GM12878 (cell line): Measurements from ENCODE around the gene CACFD1. TPM values are rescaled to one million over a fixed set of nuclear protein-coding genes. Genes with fewer than 3 reads are reported as not detected.

Experiments
- ATAC-seq: fragments of 200-7000 bp; cut with Tn5 transposase; 3 replicates; pipeline ENCODE4 v1.9.1; 2020; ENCODE audit warnings: mild to moderate bottlenecking, moderate library complexity
- BruUV-seq: library from RNA; stranded (reverse); fragments of 400-500 nt; replicated peaks from 2 replicates; lab custom pipeline; 2021; lab: Mats Ljungman, UMichigan
- CTCF ChIA-PET: fragments of 300-600 bp; sonication (Branson Sonifier 250); formaldehyde crosslinking; extraction: SDS; loops from one replicate; lab custom pipeline; 2021; ENCODE audit warnings: inconsistent platforms; lab: Yijun Ruan, JAX
- POLR2A ChIA-PET: fragments of 350-600 bp; formaldehyde crosslinking; extraction: SDS; loops from one replicate; lab custom pipeline; 2021; ENCODE audit warnings: inconsistent platforms; lab: Charles Lee
- RAD21 ChIA-PET: fragments of 300-600 bp; sonication (Branson Sonifier 250); formaldehyde crosslinking; loops from one replicate; lab custom pipeline; 2023; ENCODE audit warnings: antibody characterized with exemption; ENCODE audit not compliant: unreplicated experiment; lab: Charles Lee
- SMC1A ChIA-PET: fragments of 300-600 bp; sonication (Branson Sonifier 250); formaldehyde crosslinking; loops from one replicate; lab custom pipeline; 2023; ENCODE audit not compliant: unreplicated experiment, uncharacterized antibody; lab: Charles Lee
- DNase-seq: peaks from one replicate; pipeline ENCODE4 v3.0.0-alpha.2; 2011; ENCODE audit warnings: low read depth, low spot score
- FAIRE-seq: peaks from 3 replicates; lab custom pipeline; 2011; peaks lifted over from hg19 to GRCh38; lab: Jason Lieb, UNC
- H2AFZ ChIP-seq: 2 replicates; pipeline ENCODE4 v1.6.0; 2011; ENCODE audit warnings: low read depth, low read length, control low read depth; ENCODE audit not compliant: control insufficient read depth
- H3K27ac ChIP-seq: 2 replicates; pipeline ENCODE4 v1.5.1; 2011; ENCODE audit warnings: control low read depth; ENCODE audit not compliant: control insufficient read depth, insufficient read depth
- H3K27me3 ChIP-seq, 2 experiments: replicated peaks in 1 of 2; 2 replicates each; pipeline versions ENCODE4 v1.6.0 to v1.6.1; 2011; ENCODE audit warnings: low read length in 1 of 2; ENCODE audit not compliant: control insufficient read depth in 2 of 2, insufficient read depth in 2 of 2
- H3K36me3 ChIP-seq, 2 experiments: 2 replicates each; pipeline ENCODE4 v1.5.1; 2011; ENCODE audit warnings: low read length in 1 of 2; ENCODE audit not compliant: control insufficient read depth in 2 of 2, insufficient read depth in 2 of 2
- H3K4me1 ChIP-seq: 2 replicates; pipeline ENCODE4 v1.6.1; 2011; ENCODE audit warnings: mild to moderate bottlenecking, low read length, moderate library complexity, mixed read lengths; ENCODE audit not compliant: control insufficient read depth, insufficient read depth
- H3K4me2 ChIP-seq: 2 replicates; pipeline ENCODE4 v1.6.0; 2011; ENCODE audit warnings: control low read depth; ENCODE audit not compliant: control insufficient read depth, insufficient read depth
- H3K4me3 ChIP-seq: fragments of 200-600 bp; sonication (generic); 2 replicates; pipeline ENCODE4 v1.5.1; 2016
- H3K79me2 ChIP-seq: 2 replicates; pipeline ENCODE4 v1.6.0; 2011; ENCODE audit warnings: low read length; ENCODE audit not compliant: control insufficient read depth, insufficient read depth
- H3K9ac ChIP-seq: 2 replicates; pipeline ENCODE4 v1.8.0; 2011; ENCODE audit warnings: low read length, control low read depth, mixed read lengths; ENCODE audit not compliant: control insufficient read depth, insufficient read depth
- H3K9me3 ChIP-seq: replicated peaks from 3 replicates; pipeline ENCODE4 v1.5.1; 2011; ENCODE audit warnings: mild to moderate bottlenecking, low read length; ENCODE audit not compliant: control insufficient read depth, insufficient read depth
- H4K20me1 ChIP-seq: 2 replicates; pipeline ENCODE4 v1.6.0; 2011; ENCODE audit not compliant: control insufficient read depth, insufficient read depth
- CUX1 ChIP-seq: IDR thresholded peaks from 2 replicates; pipeline ENCODE4 v1.6.1; 2012; ENCODE audit warnings: improper control_type of control experiment, low read depth, low read length; ENCODE audit not compliant: insufficient replicate concordance
- FOS ChIP-seq: IDR thresholded peaks from 3 replicates; pipeline ENCODE4 v1.6.1; 2011; ENCODE audit warnings: borderline replicate concordance; ENCODE audit not compliant: insufficient read length; ENCODE audit errors: extremely low read depth
- JUNB ChIP-seq: IDR thresholded peaks from 2 replicates; pipeline ENCODE4 v1.6.1; 2016; ENCODE audit warnings: antibody characterized with exemption, mild to moderate bottlenecking
- MEF2A ChIP-seq: IDR thresholded peaks from 2 replicates; pipeline ENCODE4 v1.6.1; 2011; ENCODE audit warnings: low read depth, mild to moderate bottlenecking, low read length, moderate library complexity; ENCODE audit not compliant: insufficient read depth
- SIX5 ChIP-seq: IDR thresholded peaks from 2 replicates; pipeline ENCODE4 v1.6.1; 2011; ENCODE audit warnings: mild to moderate bottlenecking, low read depth, low read length, moderate library complexity; ENCODE audit not compliant: severe bottlenecking
- WGBS: methylation state at CpG from one replicate; pipeline ENCODE4 v1.1.6; 2016; ENCODE audit warnings: low lambda C conversion rate; ENCODE audit not compliant: insufficient replicate concordance, insufficient coverage; ENCODE audit errors: missing lambda C conversion rate; 5-methylcytosine and 5-hydroxymethylcytosine counted together
- in situ Hi-C: fragments of 300-500 bp; cut with MboI; formaldehyde crosslinking; loops from 9 replicates; pipeline ENCODE4 v1.14.3; 2018; ENCODE audit warnings: mixed read lengths
- intact Hi-C: fragments of 100-400 bp; cut with micrococcal nuclease; formaldehyde crosslinking; loops from one replicate; pipeline ENCODE4 v1.14.2; 2022; ENCODE audit not compliant: unreplicated experiment
- polyA plus RNA-seq, 11 experiments: library from polyadenylated mRNA; depleted of rRNA in 4 of 11; unstranded in 6 of 11; stranded (reverse) in 5 of 11; fragments of >200 nt; fragmentation: Nextera tagmentation in 4 of 11; fragmentation: Illumina TruSeq in 1 of 11; extraction: Ambion mirVana in 4 of 11; extraction: Trizol in 1 of 11; gene quantifications; 1 replicate in 1 of 11; 2 replicates in 10 of 11; pipeline versions ENCODE4 v1.2.1 to v1.2.3, GENCODE V29; 2011 to 2016; ENCODE audit warnings: inconsistent platforms in 2 of 11, missing spikeins in 2 of 11, low read depth in 1 of 11
- total RNA-seq, 4 experiments: library from RNA; depleted of rRNA in 3 of 4; stranded (reverse); fragments of >200 nt in 3 of 4; fragmentation: Illumina TruSeq in 1 of 4; extraction: Trizol in 1 of 4; gene quantifications; 2 replicates each; pipeline versions ENCODE4 v1.2.1 to v1.2.3, GENCODE V29; 2013 to 2021
- TF ChIP-seq, protein P1 (sequence below): fragments of 450-650 bp; IDR thresholded peaks from 2 replicates; pipeline ENCODE4 v1.6.1; 2017; ENCODE audit warnings: mild to moderate bottlenecking, moderate library complexity

The CACFD1 gene
- total and polyA plus RNA-seq, 10 of the 15 experiments (the other 5 are each of a cell fraction or from before 2014, with no cell fraction given), result 0.09 to 5.8 (median 1.4) TPM; not detected in 1

DNA sequence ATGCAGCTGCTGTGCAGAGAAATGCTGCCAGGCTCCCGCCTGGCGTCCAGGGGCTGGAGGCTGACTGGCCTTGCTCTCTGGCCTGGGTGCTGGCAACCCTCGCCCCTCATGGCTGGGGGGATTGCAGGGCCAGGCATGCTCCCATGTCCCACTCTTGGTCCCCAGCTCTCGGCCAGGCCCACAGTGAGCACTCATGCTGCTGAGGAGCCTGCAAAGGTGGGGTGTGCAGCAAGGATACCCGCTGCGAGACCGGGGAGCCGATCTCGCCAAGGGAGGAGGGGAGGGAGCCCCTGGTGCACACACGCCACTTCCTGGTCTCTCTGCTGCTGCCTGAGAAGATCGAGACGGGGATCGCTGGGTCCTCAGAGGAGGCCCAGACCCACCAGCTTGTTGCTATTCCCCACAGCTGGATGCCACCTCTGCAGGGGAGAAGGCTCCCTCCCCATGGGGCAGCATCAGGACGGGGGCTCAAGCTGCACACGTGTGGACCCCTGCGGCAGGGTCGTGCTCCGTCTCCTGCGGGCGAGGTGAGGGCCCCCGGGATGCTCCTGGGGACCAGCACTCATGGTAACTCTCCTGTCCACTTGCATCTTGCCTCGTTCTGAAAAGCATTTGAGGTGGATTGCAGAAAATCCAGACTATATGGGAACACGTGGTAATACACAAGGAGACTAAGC is 14.3 kb upstream of the CACFD1 start:
- no peak overlapping the region for H3K4me3 ChIP-seq
- no peak for ATAC-seq
- H3K4me1 ChIP-seq, result peaks cover 4% of the 10 kb centered on the region; the same call in 1 of the 2 replicates
- H4K20me1 ChIP-seq, result no peaks in the 10 kb centered on the region
- 43% methylated on average over 23 of the region's 23 CpGs for WGBS
- no peak for FAIRE-seq
- intact Hi-C loops (no loop called here), in situ Hi-C loops (no loop called here)
- CTCF ChIA-PET, result interaction anchor here (0.5 kb wide), 1 partner anchor 444 kb away, joined by 3 read pairs; no protein-coding TSS in a partner anchor
- H3K9ac ChIP-seq, result no peak overlapping the region
- RAD21 ChIA-PET, result no interaction called here
- H2AFZ ChIP-seq, result no peak overlapping the region
- H3K9me3 ChIP-seq, result no peaks in the 10 kb centered on the region
- SMC1A ChIA-PET, result no interaction called here
- BruUV-seq, result no TSS peak
- no peak for TF ChIP-seq JUNB
- DNase-seq, result no peak
- H3K27me3 ChIP-seq, result peaks cover 0 to 2% of the 10 kb centered on the region in 2 experiments; a peak in 3 of 4 replicates
- no peak overlapping the region for H3K27ac ChIP-seq
- no peaks in the 10 kb centered on the region for H3K79me2 ChIP-seq
- POLR2A ChIA-PET, result no interaction called here
- no peaks in the 10 kb centered on the region for H3K36me3 ChIP-seq
- no peak overlapping the region for H3K4me2 ChIP-seq

DNA sequence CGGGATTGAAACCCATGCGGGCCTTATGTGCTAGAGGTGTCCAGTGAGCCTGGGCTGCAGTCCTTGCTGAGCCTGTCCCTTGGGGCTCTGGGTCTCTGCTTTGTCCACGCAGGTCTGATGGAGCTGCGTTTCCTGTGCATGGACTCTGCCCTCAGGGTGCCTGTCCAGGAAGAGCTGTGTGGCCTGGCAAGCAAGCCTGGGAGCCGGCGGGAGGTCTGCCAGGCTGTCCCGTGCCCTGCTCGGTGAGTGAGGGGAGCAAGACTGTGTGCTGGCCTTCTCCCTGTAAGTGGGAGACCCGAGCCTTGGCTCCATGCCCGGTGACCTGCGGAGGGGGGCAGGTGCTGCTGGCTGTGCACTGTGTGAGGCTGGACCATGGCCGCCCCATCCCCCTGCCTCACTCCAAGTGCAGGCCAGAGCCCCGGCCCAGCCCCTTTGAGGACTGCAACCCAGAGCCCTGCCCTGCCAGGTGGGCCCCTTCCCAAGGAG is 11.2 kb upstream of the CACFD1 start:
- DNase-seq (no peak), FAIRE-seq (no peak), ATAC-seq (no peak)
- Histone ChIP-seq H4K20me1 (no peaks in the 10 kb centered on the region), H3K36me3 (no peaks in the 10 kb centered on the region), H3K27ac (no peak overlapping the region), H3K9ac (no peak overlapping the region), H3K79me2 (no peaks in the 10 kb centered on the region), H3K27me3 (peaks cover 0 to 2% of the 10 kb centered on the region in 2 experiments; a peak in 3 of 4 replicates), H3K4me1 (no peaks in the 10 kb centered on the region), H2AFZ (no peak overlapping the region), H3K9me3 (no peaks in the 10 kb centered on the region), H3K4me2 (no peak overlapping the region), H3K4me3 (no peak overlapping the region)
- RAD21 ChIA-PET, result no interaction called here
- BruUV-seq, result no TSS peak
- in situ Hi-C loops (no loop called here), intact Hi-C loops (no loop called here)
- POLR2A ChIA-PET, result no interaction called here
- WGBS, result 55% methylated on average over 13 of the region's 13 CpGs
- SMC1A ChIA-PET, result no interaction called here
- CTCF ChIA-PET, result no interaction called here
- TF ChIP-seq MEF2A (no peak), SIX5 (no peak), CUX1 (no peak), FOS (no peak)
- TF ChIP-seq, protein P1, sequence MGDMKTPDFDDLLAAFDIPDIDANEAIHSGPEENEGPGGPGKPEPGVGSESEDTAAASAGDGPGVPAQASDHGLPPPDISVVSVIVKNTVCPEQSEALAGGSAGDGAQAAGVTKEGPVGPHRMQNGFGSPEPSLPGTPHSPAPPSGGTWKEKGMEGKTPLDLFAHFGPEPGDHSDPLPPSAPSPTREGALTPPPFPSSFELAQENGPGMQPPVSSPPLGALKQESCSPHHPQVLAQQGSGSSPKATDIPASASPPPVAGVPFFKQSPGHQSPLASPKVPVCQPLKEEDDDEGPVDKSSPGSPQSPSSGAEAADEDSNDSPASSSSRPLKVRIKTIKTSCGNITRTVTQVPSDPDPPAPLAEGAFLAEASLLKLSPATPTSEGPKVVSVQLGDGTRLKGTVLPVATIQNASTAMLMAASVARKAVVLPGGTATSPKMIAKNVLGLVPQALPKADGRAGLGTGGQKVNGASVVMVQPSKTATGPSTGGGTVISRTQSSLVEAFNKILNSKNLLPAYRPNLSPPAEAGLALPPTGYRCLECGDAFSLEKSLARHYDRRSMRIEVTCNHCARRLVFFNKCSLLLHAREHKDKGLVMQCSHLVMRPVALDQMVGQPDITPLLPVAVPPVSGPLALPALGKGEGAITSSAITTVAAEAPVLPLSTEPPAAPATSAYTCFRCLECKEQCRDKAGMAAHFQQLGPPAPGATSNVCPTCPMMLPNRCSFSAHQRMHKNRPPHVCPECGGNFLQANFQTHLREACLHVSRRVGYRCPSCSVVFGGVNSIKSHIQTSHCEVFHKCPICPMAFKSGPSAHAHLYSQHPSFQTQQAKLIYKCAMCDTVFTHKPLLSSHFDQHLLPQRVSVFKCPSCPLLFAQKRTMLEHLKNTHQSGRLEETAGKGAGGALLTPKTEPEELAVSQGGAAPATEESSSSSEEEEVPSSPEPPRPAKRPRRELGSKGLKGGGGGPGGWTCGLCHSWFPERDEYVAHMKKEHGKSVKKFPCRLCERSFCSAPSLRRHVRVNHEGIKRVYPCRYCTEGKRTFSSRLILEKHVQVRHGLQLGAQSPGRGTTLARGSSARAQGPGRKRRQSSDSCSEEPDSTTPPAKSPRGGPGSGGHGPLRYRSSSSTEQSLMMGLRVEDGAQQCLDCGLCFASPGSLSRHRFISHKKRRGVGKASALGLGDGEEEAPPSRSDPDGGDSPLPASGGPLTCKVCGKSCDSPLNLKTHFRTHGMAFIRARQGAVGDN, result no peak
